NB4 (cell line): Measurements from ENCODE around the gene ORMDL3.

ENCODE experiments used
- MYC ChIP-seq: IDR thresholded peaks from 2 replicates; pipeline ENCODE4 v1.6.1; 2011; ENCODE audit warnings: low read depth, low read length
- POLR2A ChIP-seq: IDR thresholded peaks from 2 replicates; pipeline ENCODE4 v1.6.1; 2011; ENCODE audit warnings: mild to moderate bottlenecking; ENCODE audit not compliant: insufficient read length; ENCODE audit errors: extremely low read depth
- TF ChIP-seq, protein P1 (sequence below): IDR thresholded peaks from one replicate; pipeline ENCODE4 v1.5.1; 2012; ENCODE audit warnings: low read depth, low read length
- TF ChIP-seq, protein P2 (sequence below): IDR thresholded peaks from 2 replicates; pipeline ENCODE4 v1.6.1; 2011; ENCODE audit warnings: low read depth, low read length

DNA sequence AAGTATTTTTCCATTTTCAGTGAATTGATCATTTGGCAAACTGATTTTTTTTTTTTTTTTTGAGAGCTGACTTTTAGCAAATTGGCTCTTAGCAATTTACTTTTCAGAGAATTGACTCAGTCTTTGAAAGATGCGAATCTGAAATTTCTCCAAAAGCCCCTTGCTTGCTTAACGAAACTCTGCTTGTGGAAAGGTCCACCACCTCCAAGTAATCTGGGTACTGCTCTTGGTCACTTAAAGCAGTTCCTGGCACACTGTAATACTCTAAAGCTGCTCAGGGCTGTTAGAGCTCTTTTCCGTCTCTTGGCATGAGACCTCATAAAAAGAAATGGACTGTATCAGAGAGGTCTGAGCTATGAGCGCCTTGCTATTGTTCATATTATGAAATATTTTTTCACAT, 11.8 kb downstream of the ORMDL3 start:
- TF ChIP-seq, protein P1, sequence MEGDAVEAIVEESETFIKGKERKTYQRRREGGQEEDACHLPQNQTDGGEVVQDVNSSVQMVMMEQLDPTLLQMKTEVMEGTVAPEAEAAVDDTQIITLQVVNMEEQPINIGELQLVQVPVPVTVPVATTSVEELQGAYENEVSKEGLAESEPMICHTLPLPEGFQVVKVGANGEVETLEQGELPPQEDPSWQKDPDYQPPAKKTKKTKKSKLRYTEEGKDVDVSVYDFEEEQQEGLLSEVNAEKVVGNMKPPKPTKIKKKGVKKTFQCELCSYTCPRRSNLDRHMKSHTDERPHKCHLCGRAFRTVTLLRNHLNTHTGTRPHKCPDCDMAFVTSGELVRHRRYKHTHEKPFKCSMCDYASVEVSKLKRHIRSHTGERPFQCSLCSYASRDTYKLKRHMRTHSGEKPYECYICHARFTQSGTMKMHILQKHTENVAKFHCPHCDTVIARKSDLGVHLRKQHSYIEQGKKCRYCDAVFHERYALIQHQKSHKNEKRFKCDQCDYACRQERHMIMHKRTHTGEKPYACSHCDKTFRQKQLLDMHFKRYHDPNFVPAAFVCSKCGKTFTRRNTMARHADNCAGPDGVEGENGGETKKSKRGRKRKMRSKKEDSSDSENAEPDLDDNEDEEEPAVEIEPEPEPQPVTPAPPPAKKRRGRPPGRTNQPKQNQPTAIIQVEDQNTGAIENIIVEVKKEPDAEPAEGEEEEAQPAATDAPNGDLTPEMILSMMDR = no peak
- TF ChIP-seq POLR2A (no peak), MYC (no peak)
- TF ChIP-seq, protein P2, sequence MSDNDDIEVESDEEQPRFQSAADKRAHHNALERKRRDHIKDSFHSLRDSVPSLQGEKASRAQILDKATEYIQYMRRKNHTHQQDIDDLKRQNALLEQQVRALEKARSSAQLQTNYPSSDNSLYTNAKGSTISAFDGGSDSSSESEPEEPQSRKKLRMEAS = no peak
